OCI-LY3 (cell line): ENCODE measurements around the gene UMAD1.
"Not testable (repeated sequence)": the region's sequence is repeated elsewhere in the genome, so short reads cannot be mapped to it uniquely, and the experiment has no call there.

Experiments
- H2AFZ ChIP-seq: fragments of 200-600, 300-600 bp; shearing (Covaris generic); 2 replicates; pipeline ENCODE4 v1.6.0; 2014; ENCODE audit warnings: antibody characterized with exemption, low read depth, low read length
- H3K27ac ChIP-seq: fragments of 200-600, 300-600 bp; sonication (generic); 2 replicates; pipeline ENCODE4 v1.5.1; 2014; ENCODE audit warnings: mild to moderate bottlenecking, low read length, moderate library complexity, mixed read lengths
- H3K27me3 ChIP-seq: fragments of 200-600, 300-600 bp; sonication (generic); 2 replicates; pipeline ENCODE4 v1.6.1; 2014; ENCODE audit warnings: low read depth, low read length, mixed read lengths
- H3K36me3 ChIP-seq: fragments of 200-600, 300-600 bp; sonication (generic); replicated peaks from 2 replicates; pipeline ENCODE3; 2014; ENCODE audit warnings: low read depth, low read length, mixed read lengths
- H3K4me1 ChIP-seq: fragments of 300-600, 200-600 bp; sonication (generic); 2 replicates; pipeline ENCODE4 v1.6.1; 2014; ENCODE audit warnings: low read length, mixed read lengths
- H3K4me2 ChIP-seq: fragments of 200-600, 300-600 bp; sonication (generic); 2 replicates; pipeline ENCODE4 v1.6.1; 2014; ENCODE audit warnings: low read length, mixed read lengths
- H3K4me3 ChIP-seq: fragments of 300-600, 200-600 bp; sonication (generic); 2 replicates; pipeline ENCODE4 v1.5.1; 2014; ENCODE audit warnings: antibody characterized with exemption, mild to moderate bottlenecking, low read length, moderate library complexity
- H3K79me2 ChIP-seq: fragments of 300-600, 200-600 bp; shearing (Covaris generic); 2 replicates; pipeline ENCODE4 v1.6.1; 2014; ENCODE audit warnings: mild to moderate bottlenecking, low read length, mixed read lengths
- H3K9ac ChIP-seq: fragments of 300-600, 200-600 bp; shearing (Covaris generic); 2 replicates; pipeline ENCODE4 v1.6.0; 2014; ENCODE audit warnings: mild to moderate bottlenecking, low read length, moderate library complexity
- H3K9me3 ChIP-seq: fragments of 200-600, 300-600 bp; shearing (Covaris generic); 2 replicates; pipeline ENCODE4 v1.6.1; 2014; ENCODE audit warnings: low read length, mixed read lengths; ENCODE audit not compliant: insufficient read depth
- H4K20me1 ChIP-seq: fragments of 200-600, 300-600 bp; sonication (generic); 2 replicates; pipeline ENCODE4 v1.6.1; 2016; ENCODE audit warnings: low read length, mixed read lengths; ENCODE audit not compliant: insufficient read depth
- EZH2phosphoT487 ChIP-seq: fragments of 200-600 bp; shearing (Covaris generic); IDR thresholded peaks from 2 replicates; pipeline ENCODE4 v1.6.1; 2018; ENCODE audit warnings: antibody characterized with exemption, mixed run types, low read depth
- TF ChIP-seq, protein P1 (sequence below): fragments of 200-600, 300-600 bp; sonication (generic); IDR thresholded peaks from 2 replicates; pipeline ENCODE4 v1.5.1; 2014; ENCODE audit warnings: antibody characterized with exemption, low read length, low read depth

Gene UMAD1

DNA sequence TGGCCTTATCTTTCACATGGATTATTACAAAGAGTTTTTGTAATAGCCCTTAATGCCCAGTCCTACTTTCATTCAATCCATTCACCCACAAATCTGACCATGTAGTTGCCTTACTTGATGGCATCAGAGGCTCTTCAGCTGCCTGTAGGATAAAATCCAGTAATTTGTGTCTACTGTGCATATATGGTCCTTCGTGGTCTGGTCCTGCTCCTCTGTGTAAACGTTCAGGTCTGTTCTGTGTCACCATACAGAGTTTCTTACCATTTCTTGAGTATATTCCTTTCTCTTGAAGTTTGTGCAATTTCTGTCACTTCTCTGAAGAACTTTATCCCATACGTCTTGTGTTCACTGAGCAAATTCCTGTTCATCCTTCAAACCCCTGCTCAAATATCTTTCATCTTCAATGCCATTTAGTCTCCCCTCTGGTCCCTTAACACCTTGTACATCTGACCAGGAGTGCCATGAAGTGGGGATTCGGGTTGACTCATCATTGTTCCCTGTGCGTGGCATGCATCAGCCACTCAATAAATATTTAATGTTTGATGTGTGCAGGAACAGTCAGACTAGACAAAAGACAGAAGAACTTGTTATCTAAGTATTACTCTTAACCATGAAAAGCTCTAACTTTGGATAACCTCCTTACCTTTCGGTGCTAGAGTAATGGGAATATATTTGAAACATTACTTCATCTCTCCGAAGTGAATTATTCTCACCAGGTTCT, 176.4 kb downstream of the UMAD1 start:
- no peaks in the 10 kb centered on the region for H3K79me2 ChIP-seq
- H4K20me1 ChIP-seq, result 0 out of 2 replicates have a peak, but pooled peaks cover 3% of the 10 kb centered on the region
- no peaks in the 10 kb centered on the region for H3K9me3 ChIP-seq
- peak overlapping the region; percentile 61; the same call in 1 of the 2 replicates for H3K4me2 ChIP-seq
- TF ChIP-seq, protein P1, sequence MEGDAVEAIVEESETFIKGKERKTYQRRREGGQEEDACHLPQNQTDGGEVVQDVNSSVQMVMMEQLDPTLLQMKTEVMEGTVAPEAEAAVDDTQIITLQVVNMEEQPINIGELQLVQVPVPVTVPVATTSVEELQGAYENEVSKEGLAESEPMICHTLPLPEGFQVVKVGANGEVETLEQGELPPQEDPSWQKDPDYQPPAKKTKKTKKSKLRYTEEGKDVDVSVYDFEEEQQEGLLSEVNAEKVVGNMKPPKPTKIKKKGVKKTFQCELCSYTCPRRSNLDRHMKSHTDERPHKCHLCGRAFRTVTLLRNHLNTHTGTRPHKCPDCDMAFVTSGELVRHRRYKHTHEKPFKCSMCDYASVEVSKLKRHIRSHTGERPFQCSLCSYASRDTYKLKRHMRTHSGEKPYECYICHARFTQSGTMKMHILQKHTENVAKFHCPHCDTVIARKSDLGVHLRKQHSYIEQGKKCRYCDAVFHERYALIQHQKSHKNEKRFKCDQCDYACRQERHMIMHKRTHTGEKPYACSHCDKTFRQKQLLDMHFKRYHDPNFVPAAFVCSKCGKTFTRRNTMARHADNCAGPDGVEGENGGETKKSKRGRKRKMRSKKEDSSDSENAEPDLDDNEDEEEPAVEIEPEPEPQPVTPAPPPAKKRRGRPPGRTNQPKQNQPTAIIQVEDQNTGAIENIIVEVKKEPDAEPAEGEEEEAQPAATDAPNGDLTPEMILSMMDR, result no peak
- TF ChIP-seq EZH2phosphoT487, result no peak
- H3K27ac ChIP-seq, result no peak overlapping the region
- peaks cover 41% of the 10 kb centered on the region for H3K4me1 ChIP-seq
- H3K27me3 ChIP-seq, result peaks cover 4% of the 10 kb centered on the region; the same call in 1 of the 2 replicates
- H3K4me3 ChIP-seq, result no peak overlapping the region
- peaks cover 3% of the 10 kb centered on the region for H3K36me3 ChIP-seq
- no peak overlapping the region for H3K9ac ChIP-seq
- no peak overlapping the region for H2AFZ ChIP-seq

DNA sequence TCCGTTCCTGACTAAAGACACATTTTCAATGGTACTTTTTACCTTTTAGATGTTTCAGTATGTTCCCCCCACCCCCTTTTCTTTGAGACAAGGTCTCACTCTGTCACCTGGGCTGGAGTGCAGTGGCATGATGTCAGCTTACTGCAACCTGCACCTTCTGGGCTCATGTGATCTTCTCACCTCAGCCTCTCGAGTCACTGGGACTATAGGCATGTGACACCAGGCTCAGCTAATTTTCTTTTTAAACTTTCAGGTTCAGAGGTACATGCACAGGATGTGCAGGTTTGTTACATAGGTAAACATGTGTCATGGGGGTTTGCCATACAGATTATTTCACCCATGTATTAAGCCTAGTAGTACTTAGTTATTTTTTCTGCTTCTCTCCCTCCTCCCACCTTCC, 177.2 kb downstream of the UMAD1 start:
- Histone ChIP-seq H4K20me1 (0 out of 2 replicates have a peak, but pooled peaks cover 3% of the 10 kb centered on the region), H3K4me1 (peaks cover 41% of the 10 kb centered on the region), H3K36me3 (peaks cover 3% of the 10 kb centered on the region), H3K27ac (no peak overlapping the region), H2AFZ (no peak overlapping the region), H3K4me3 (no peak overlapping the region), H3K4me2 (no peak overlapping the region), H3K79me2 (no peaks in the 10 kb centered on the region), H3K27me3 (peaks cover 7% of the 10 kb centered on the region; the same call in 1 of the 2 replicates), H3K9ac (no peak overlapping the region), H3K9me3 (no peaks in the 10 kb centered on the region)
- no peak for TF ChIP-seq EZH2phosphoT487
- TF ChIP-seq, protein P1, result no peak

DNA sequence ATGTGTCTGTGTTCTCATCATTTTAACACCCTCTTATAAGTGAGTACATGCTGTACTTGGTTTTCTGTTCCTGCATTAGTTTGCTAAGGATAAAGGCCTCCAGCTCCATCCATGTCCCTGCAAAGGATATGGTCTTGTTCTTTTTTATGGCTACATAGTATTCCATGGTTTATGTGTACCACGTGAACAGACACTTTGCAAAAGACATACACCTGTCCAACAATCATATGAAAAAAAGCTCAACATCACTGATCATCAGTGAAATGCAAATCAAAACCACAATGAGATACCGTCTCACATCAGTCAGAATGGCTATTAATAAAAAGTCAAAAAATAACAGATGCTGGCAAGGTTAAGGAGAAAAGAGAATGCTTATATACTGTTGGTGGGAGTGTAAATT, 177.6 kb downstream of the UMAD1 start:
- not testable (repeated sequence) for H3K27me3 ChIP-seq, H3K79me2 ChIP-seq, H4K20me1 ChIP-seq, H3K4me2 ChIP-seq, H3K27ac ChIP-seq, H3K36me3 ChIP-seq, H3K9me3 ChIP-seq, H3K4me3 ChIP-seq, H2AFZ ChIP-seq, H3K9ac ChIP-seq
- peaks cover 41% of the 10 kb centered on the region for H3K4me1 ChIP-seq

DNA sequence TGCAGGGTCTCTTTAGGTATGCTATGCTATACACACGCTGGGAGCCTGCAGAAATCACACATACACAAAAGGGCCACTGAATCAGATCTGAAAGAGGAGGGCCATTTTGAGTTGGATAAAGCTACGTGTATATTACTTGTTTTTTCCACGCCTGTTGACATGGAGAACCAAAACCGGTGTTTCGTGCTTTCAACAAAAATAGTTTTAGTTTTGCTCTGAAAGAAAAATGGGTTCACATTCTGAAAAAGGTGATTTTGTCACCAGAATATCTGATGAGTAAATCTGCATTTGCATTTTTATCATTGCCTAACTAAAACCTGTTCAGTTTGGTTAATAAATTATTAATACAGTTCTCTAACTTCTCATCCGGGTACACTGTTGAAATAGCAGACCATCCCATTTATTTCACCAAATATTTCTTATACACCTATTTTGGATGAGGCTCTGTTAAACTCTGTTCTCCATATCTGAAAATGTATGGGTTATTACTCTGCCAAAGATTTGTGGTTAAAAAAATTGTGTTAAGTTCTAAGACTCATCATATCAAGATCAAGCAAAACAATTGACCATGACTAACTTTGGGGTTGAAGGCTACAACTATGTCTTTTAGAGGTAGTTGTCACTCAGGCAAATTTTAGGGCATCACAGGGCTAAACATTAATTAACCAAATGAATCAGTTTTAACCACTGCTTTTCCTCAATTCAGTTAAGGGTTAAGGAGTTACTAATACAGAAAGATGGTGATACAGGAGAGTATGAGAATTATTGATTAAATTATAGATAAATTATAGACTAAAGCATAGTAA, 179.1 kb downstream of the UMAD1 start:
- Histone ChIP-seq H3K27ac (no peak overlapping the region), H4K20me1 (0 out of 2 replicates have a peak, but pooled peaks cover 3% of the 10 kb centered on the region), H2AFZ (no peak overlapping the region), H3K4me2 (peak overlapping the region; percentile 26; the same call in 1 of the 2 replicates), H3K4me1 (peaks cover 41% of the 10 kb centered on the region), H3K4me3 (no peak overlapping the region; the same call in 1 of the 2 replicates), H3K36me3 (peaks cover 3% of the 10 kb centered on the region), H3K79me2 (no peaks in the 10 kb centered on the region), H3K27me3 (peaks cover 7% of the 10 kb centered on the region; the same call in 1 of the 2 replicates), H3K9ac (no peak overlapping the region), H3K9me3 (no peaks in the 10 kb centered on the region)
- TF ChIP-seq EZH2phosphoT487, result no peak
- TF ChIP-seq, protein P1, result no peak
